Measurements from ENCODE around the gene NF1.
"Not testable (repeated sequence)": the region's sequence is repeated elsewhere in the genome, so short reads cannot be mapped to it uniquely, and the experiment has no call there.

Gene NF1

DNA sequence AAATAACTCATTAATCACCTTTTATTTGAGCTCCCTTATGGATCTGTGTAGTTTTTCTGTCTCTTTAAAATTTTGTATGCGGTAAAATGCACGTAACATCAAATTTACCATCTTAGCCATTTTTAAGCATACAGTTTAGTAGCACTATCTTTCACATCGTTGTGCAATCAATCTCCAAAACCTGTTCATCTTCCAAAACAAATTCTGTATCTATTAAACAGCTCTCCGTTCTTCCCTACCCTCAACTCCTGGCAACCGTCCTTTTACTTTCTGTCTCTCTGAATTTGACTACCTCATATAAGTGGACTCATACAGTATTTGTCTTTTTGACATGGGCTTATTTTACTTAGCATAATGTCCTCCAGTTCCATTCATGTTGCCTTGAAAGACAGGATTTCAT, 100.5 kb downstream of the NF1 start:
- DNase-seq = no peak

DNA sequence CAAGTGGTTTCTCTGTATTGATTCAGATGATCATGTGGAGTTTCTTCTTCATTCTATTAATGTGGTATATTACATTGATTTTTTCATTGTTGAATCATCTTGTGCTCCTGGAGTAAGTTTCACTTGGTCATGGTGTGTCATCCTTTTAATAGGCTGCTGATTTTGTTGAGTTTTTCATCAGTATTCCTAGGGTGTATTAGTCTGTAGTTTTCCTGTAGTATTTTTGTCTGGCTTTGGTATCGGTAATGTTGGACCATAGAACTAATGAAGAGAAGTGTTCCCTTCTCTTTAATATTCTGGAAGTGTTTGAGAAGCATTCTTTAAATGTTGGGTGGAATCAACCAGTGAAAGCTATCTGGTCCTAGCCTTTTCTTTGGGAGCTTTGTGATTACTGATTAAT, 103.2 kb downstream of the NF1 start:
- DNase-seq = no peak

DNA sequence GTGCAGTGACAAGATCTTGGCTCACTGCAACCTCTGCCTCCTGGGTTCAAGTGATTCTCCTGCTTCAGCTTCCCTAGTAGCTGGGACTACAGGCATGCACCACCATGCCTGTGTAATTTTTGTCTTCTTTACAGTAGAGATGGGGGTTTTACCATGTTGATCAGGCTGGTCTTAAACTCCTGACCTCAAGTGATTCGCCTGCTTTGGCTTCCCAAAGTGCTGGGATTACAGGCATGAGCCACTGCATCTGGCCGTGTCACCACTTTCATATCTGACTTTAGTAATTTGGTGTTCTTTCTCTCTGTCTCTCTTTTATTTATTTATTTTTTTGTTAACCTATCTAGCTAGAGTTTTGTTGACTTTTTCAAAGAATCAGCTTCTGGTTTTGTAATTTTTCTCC, 103.9 kb downstream of the NF1 start:
- DNase-seq = not testable (repeated sequence)

DNA sequence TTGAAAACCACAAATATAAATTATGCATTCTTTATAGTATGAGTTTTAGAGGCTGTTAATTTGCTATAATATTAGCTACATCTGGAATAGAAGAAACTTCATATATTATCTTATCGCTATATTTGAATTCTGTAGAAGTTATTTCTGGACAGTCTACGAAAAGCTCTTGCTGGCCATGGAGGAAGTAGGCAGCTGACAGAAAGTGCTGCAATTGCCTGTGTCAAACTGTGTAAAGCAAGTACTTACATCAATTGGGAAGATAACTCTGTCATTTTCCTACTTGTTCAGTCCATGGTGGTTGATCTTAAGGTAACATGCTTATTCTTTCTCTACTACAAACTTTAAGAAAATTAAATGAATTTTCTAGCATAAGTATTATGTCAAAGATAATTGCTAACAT, 105.5 kb downstream of the NF1 start:
- no peak for DNase-seq

DNA sequence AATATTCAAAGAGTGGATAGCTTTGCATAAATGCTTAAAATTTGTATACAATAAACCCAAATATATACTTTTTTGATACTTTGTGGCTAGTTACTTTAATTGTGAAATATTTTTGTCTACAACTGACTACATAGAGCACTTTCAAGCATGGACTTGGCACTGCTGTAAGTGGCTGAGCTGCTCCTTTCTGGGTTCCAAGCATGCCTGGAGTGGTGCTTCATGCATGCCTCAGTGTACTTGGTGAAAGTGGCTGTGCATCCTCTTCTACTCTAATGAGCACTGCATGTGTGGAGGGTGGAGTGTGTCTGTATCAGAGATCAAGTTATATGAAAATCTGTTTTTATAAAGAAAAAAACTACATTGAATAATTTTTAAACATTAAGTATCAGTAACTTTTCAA, 108.2 kb downstream of the NF1 start:
- DNase-seq = no peak

DNA sequence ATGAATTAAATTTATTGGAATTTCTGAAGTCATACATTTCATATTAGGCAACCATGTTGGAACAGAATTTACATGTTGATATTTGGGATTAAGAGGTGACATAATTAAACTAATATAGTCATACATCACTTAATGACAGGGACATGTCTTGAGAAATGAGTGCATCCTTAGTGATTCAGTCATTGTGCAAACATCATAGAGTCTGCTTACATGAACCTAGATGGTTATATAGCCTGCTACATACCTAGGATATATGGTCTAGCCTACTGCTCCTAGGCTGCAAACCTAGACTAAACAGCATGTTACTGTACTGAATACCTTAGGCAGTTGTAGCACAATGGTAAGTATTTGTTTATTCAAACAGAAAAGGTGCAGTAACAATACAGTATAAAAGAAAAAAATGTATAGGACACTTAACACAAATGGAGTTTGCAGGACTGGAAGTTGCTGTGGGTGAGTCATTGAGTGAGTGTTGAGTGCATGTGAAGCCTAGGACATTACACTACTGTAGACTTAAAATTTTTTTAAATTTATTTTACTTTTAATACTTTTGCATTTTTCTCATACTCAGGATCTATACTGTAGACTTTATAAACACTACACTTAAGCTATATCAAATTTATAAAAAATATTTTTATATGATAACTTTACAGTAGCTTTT, 116.7 kb downstream of the NF1 start:
- no peak for DNase-seq

DNA sequence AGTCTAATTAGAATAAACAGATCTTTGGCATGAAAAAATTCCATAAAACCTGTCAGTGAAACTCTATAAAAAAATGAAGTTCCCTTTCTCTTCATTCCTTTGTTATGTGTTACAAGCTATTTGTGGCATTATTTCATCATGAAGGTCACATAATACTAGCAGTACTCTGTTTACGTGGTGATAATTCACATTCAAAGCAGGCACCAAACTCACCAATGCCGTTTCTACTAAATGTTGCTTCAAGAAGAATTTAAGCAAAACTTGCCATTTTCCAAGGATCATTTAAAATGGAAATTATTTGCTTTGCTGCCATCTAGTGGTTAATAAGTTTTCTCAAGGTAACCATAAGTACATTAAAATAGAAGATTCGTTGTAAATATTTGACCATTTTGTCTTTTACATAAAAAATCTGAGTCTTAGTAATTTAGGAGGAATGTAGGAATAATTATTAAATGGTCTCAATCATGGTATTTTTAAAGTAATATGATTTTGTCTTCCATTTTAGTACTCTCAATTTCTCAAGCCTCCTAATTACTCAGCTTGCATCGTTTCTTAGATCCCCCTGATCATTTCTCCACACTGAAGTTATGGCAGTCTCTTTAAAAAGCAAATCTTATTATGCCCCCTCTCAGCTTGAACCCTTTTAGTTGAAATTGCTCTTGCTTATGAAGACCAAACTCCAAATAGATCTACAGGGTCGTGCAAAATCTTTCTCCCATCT, 121.4 kb downstream of the NF1 start:
- DNase-seq = no peak

DNA sequence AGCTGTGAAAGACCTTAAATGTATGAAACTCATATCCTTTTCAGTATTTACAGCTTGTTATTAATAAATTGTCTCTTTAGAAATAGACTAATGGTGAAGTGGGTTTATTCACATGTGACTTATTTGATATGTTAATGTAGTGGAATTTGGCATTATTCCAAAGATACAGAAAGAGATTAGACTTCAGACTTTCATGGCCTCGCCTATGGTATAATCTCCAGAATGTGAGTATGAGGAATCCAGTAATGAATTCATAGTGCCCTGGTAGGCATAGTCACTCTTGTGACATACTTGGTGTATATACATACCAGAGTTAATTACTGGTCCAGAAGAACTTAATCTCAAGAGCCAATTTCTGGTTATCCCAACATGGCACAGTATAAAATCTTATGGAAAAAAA, 129.6 kb downstream of the NF1 start:
- DNase-seq = no peak

DNA sequence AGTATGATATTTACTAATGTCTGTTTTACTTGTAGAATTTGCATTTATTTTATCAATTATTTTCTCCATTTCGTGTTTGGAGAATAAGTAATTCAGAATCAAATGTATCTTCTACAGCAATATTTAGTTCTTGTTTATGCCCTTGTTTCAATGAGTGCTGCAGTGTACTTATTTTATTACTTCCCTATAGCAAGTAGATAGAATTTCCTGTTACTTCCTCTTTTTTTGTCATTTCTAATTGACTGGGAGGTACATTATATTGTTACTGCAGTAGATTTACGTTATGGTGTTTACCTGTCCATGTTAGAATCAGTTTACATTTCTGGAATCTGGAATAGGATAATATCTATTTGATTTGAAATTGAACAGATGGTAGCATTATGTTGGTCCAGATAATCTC, 131.1 kb downstream of the NF1 start:
- no peak for DNase-seq

DNA sequence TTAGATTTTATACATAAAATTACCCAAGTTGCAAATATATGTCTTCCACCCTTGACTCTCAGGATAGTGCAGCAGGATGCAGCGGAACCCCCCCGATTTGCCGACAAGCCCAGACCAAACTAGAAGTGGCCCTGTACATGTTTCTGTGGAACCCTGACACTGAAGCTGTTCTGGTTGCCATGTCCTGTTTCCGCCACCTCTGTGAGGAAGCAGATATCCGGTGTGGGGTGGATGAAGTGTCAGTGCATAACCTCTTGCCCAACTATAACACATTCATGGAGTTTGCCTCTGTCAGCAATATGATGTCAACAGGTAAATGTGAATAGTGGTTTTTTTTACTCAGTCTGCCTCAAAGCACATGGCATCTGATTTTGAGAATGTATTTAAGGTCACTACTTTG, 131.6 kb downstream of the NF1 start:
- DNase-seq = no peak

DNA sequence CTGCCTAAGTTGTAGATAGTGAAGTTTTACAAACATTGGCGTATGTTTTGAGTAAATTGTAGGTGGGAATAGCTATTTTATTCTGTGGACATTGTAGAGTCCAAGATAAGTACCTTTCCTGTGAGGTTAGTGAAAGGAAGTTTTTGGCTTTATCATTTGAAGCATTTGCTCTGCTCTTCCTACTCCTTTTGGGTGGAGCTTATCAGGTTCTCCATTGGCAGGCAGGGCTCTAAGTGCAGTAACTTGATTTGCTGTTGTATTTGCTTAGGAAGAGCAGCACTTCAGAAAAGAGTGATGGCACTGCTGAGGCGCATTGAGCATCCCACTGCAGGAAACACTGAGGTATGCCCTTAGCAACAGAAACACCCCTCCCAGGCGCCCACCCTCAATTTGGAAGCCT, 132.2 kb downstream of the NF1 start:
- no peak for DNase-seq

DNA sequence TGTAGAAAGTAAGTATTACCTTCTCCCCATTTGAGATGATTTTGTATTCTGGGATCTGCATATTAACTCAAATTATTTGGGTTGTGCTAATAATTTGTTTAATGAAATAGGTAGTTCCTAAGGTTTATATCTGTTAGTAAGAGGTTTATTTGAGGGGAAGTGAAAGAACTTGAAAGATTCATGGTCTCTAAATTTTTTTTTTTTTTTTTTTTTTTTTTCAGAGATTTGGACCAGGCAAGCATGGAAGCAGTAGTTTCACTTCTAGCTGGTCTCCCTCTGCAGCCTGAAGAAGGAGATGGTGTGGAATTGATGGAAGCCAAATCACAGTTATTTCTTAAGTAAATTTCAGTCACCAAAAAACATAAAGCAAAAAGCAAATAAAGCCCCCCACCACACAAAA, 137.1 kb downstream of the NF1 start:
- no peak for DNase-seq

DNA sequence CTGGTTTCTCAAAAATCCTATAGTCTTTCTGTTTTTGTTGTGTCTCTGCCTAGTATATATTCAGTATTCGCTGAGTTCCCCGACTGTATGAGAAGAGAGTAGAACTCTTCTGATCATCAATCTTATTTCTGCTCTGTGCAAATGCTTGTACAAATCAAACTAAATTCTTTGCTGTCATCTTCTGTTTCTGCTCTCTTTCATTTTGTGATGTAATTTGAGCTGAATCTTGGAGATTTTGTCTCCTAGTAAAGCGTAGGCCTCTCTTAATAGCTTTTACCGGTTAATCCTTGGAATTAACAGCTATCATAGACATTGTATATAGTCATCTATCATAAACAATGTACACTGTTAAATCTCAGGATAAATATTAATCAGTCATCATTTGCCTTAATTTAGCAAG, 140.3 kb downstream of the NF1 start:
- no peak for DNase-seq

DNA sequence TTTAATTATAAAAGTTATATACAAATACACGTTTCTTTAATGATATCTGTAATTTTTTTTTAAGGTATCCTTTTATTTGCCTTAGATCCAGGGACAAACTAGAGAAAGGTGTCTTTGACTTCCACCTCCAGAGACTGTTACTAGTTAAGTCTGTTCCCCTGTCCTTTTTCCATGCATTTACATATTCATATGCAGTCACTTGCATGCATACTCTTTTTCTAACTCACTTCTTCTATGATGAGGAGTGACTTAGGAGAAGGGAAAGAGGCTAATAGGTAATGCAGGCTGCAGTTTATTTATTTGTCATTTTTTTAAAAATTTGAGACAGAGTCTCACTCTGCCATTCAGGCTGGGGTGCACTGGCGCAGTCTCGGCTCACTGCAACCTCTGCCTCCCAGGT, 141.4 kb downstream of the NF1 start:
- no peak for DNase-seq

DNA sequence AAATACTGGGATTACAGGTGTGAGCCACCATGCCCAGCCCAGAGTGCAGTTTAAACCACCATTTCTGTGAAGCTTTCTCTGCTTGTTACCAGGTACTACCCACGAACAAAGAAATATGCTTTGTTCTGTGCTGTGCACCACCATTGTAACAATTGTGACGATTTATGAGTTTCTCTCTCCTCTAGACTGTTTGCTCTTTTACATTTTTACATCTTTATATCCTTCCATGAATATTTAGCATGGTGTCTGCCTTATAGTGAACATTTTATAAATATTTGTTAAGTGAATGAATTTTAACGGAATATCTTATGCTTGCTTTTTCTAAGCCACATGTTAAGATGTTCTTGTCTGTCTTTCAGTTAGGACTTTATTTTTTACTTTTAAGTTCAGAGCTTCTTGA, 141.9 kb downstream of the NF1 start:
- DNase-seq = no peak

DNA sequence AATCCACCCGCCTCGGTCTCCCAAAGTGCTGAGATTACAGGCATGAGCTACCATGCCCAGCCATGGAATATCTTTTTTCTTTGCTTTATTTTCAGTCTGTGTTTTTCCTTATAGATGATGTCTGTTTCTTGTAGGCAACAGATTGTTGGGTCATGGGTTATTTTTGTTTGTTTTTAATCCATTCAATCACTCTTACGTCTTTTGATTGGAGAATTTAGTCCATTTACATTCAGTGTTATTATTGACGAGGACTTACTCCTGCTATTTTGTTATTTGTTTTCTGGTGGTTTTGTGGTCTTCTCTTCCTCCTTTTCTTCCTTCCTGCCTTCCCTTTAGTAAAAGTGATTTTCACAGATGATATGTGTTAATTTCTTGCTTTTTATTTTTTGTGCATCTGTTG, 146.3 kb downstream of the NF1 start:
- no peak for DNase-seq

DNA sequence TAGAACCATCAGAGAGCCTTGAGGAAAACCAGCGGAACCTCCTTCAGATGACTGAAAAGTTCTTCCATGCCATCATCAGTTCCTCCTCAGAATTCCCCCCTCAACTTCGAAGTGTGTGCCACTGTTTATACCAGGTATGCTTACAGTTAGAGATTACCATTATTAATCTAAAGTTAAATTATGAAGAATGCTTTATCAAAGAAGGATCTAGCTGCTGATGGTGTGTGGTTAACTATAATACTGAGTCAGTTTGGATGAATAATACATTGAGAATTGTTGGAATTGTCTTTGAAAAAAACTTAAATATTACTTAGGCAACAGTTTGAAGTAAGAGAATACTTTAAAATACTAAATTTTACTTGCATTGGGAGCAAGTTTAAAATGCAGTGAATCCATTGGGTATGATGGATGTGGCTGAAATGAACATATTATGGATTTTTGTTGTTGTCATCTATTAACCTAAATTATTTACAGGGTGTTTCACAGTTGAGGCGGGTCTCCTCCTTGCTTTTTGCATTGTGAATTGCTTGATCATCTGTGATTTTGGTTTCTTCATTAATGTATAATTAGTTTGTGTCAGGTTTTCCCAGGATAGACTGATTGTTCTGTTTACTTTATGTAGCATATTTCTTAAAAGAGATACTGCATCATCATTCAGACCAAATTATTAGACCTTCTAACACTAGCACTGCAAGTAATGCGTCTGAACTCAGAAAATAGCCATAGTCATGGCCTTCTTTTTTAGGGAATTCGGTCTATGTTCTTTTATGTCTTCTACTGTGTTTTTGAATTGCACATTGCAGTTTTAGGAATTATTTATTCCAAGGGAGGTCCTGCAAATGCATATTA, 154.4 kb downstream of the NF1 start:
- no peak for DNase-seq

DNA sequence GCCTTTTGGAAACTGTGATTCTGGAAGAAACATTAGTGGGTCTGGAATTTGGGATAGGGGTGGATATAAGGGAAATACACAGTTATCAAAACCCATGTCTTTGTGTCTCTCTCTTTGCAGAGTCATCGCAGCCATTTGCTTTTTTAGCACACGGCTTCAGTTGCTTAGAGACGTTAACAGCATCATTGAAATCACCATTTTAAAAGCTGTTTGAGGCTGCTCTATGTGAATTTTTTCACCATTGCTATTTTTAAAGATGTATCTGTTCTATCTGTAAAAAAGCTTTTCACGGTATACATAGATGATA, 155.0 kb downstream of the NF1 start:
- DNase-seq = no peak

DNA sequence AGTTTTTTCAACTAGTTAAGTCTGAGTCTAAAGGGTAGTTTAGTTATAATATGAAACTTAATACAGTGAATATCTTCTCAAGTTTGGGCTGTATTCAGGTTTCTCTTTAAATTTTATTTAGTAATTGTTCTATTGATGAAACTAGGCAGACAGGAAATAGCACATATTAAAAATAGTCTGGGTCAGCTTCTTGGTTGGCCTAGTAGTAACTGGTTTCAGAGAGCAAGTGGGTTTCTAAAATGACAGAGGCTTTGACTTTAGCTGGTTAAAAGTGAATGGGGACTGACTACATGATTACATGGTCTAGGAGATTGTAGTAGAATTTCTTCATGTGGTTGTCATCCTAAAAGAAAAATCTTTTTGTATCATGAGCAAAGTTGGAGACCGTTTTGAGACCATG, 155.5 kb downstream of the NF1 start:
- no peak for DNase-seq

DNA sequence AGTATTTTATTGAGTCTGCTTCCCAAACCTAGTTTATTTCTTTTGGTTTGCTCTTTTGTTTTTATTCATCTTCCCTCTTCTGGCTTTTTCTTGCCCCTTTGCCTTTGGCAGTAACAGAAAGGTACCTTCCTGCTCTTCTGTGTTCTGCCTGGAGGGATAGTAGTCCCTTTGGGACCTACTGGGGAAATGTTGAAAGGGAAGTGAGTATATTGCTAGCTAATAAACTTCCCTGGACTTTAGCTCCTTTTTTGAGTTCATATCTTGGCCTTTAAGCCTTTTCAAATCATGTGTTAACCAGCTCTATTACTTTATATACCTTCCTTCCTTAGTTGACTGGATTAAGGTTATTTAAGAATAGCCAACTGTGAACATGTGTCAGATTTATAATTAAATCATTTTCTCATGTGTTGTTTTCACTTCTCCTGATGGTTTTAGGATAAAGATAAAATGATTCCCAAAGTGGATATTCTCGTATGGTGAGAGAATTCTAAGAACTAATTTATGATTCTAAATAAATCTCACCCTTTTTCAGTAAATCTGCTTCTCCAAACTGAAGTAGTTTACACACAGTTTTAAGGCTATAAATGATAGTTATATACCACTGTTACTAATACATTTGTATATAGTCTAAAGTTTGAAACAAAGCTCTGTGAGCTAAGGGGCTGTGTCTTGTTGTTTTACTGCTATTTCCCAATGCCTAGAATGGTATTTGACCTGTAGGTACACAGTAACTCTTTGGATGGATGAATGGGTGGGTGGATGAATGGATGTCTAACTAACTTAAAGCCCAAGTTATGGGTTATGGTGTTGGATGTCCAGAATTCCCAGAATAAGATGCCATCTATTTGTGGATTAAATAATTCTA, 156.6 kb downstream of the NF1 start:
- no peak for DNase-seq

DNA sequence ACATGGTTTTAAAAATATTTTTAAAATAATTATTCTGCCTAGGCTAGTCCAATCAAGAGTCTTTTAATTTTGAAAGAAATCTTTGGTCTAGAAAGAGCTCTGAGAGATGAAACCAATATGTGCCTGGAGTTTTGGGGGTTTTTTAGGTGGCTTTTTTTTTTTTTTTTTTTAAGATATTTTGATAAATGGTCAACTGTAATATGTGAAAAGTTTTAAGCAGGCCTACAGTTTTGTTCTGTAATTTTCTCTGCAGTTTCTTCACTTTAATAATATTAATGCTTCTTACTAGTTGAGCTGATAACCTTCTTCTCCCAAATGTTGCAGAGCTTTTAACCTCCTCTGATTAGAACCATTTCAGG, 157.2 kb downstream of the NF1 start:
- no peak for DNase-seq

DNA sequence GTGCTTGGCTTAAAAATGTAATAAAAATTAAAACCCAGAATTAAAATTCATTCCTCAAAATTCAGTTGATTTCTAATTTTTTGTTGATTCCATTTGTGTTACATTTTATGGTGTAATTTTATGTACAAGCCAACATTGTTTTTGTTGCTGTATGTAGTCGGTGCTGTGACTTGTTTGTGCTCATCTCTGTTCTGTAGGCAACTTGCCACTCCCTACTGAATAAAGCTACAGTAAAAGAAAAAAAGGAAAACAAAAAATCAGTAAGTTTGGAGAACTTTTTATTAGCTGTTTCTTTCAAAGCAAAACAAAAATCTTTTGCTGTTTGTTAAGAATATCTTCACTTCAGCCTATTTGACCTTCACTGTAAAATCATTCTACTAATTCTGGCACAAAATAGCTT, 158.0 kb downstream of the NF1 start:
- no peak for DNase-seq

DNA sequence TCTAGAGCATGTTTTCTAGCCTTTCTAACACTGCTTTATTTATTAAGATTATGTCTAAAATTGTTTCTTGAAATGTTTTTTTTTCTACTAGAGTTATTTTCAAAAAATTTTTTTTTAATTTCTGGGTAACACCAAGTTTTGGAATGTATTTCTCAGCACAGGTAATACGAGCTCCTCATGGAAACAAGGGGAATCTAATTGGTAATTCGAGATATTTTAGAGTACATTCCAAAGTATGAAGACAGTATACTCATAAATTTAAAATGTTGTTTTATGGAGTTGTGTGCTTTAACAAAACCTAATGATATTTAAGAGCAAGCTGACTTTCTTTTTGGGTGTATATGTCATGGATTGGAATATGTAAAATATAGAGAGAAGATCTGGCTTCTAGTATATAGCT, 159.9 kb downstream of the NF1 start:
- no peak for DNase-seq

All from cortex of kidney (tissue), 1 donor.